ENCODE results near the gene SLC44A2. TPM values are rescaled to one million over a fixed set of nuclear protein-coding genes. Genes with fewer than 3 reads are reported as not detected.
A peak's percentile ranks its signal among the peaks of the same experiment; 100 is the strongest.

The SLC44A2 gene
- total RNA-seq, 2 experiments from 2014 or later: 151 to 168 TPM

DNA sequence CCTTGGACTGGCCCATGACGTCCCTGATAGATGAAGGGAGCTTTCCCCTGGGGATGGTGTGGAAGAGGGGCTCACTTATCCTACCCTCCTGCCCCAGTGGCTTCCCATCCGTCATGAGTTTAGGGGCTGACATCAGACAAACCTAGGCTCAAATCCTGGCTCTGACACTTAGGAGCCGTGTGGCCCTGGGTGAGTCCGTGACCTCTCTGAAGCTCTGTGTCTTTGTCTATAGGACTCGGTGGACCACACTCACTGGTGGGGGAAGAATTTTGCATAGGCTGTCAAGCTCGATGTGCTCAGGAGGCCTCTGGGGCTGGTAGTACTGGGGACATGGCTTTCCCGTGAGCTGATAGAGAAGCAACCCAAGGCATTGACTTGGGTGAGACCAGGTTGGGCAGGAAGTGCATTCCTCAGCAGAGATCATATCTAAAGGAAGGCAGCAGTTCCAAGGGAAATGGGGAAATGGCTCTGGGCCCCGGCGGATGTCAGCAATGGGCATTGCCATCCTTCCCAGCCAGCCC is 20.8 kb upstream of the SLC44A2 start:
- Mint-ChIP-seq H3K27me3 (no peaks in the 10 kb centered on the region), H3K36me3 (ENCODE audit: low read depth) (peaks cover 13% of the 10 kb centered on the region), H3K9me3 (no peaks in the 10 kb centered on the region), H3K4me3 (peak overlapping the region; percentile 100), H3K4me1 (ENCODE audit: low read depth) (peaks cover 31% of the 10 kb centered on the region), H3K27ac (peak overlapping the region; percentile 95)
- DNase-seq (peak in 6 of 14 experiments; percentile 14 to 42 (median 32)), ATAC-seq (ENCODE audit: poor library complexity) (no peak)
- POLR2A ChIA-PET: interaction anchor here (0.7 to 5.0 kb wide), 13 partner anchors 9 to 271 kb away, joined by 3 to 82 read pairs (median 15); partner anchors contain the start of genes CDKN2D, DNM2, ILF3 and KRI1
- Histone ChIP-seq H3K9me3 (ENCODE audit: control insufficient read depth in 1 of 2, insufficient read depth in 1 of 2, low read length in 2 of 2) (no peaks in the 10 kb centered on the region), H3K4me1 (ENCODE audit: insufficient read depth, low read length) (peaks cover 45% of the 10 kb centered on the region), H3K4me3 (ENCODE audit: low read length) (peak overlapping the region; percentile 96), H3K27me3 (ENCODE audit: control insufficient read depth in 1 of 2, insufficient read depth in 2 of 2, low read length in 2 of 2) (no peaks in the 10 kb centered on the region), H3K36me3 (ENCODE audit: insufficient read depth, low read length) (no peaks in the 10 kb centered on the region), H3K27ac (ENCODE audit: low read depth in 1 of 2, low read length in 2 of 2) (peak overlapping the region; percentile 99 to 100)
- CTCF ChIA-PET: interaction anchor here (1.3 to 5.4 kb wide), 4 partner anchors 18 to 48 kb away, joined by 4 to 27 read pairs (median 14); no protein-coding TSS in a partner anchor
- TF ChIP-seq, protein P1, sequence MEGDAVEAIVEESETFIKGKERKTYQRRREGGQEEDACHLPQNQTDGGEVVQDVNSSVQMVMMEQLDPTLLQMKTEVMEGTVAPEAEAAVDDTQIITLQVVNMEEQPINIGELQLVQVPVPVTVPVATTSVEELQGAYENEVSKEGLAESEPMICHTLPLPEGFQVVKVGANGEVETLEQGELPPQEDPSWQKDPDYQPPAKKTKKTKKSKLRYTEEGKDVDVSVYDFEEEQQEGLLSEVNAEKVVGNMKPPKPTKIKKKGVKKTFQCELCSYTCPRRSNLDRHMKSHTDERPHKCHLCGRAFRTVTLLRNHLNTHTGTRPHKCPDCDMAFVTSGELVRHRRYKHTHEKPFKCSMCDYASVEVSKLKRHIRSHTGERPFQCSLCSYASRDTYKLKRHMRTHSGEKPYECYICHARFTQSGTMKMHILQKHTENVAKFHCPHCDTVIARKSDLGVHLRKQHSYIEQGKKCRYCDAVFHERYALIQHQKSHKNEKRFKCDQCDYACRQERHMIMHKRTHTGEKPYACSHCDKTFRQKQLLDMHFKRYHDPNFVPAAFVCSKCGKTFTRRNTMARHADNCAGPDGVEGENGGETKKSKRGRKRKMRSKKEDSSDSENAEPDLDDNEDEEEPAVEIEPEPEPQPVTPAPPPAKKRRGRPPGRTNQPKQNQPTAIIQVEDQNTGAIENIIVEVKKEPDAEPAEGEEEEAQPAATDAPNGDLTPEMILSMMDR (IDR thresholded peaks at IDR 0.05): no peak
- intact Hi-C loops (cut with DNase I, micrococcal nuclease): loop anchor here (2.0 to 5.0 kb wide), 4 partner anchors 24 to 48 kb away; partner anchors contain the start of gene ILF3 (in 1 of the 2)

DNA sequence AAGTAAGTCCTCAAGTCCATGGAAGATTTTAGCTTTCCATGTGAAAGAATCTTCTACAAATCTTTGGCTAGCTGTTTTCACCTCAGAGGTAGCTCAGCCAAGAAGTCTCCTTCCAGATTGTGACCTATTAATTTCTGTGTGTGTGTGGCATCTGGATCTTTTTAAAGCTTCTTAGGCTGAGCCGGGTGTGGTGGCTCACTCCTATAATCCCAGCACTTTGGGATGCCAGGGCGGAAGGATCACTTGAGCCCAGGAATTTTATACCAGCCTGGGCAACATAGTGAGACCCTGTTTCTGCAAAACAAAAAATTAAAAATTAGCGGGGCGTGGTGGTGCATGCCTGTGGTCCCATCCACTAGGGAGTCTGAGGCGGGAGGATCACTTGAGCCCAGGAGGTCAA is 13.4 kb upstream of the SLC44A2 start:
- DNase-seq (no peak), ATAC-seq (ENCODE audit: poor library complexity) (no peak)
- H3K9me3 ChIP-seq (ENCODE audit: control insufficient read depth in 1 of 2, insufficient read depth in 1 of 2, low read length in 2 of 2): no peaks in the 10 kb centered on the region
- peaks cover 11% of the 10 kb centered on the region for H3K36me3 ChIP-seq (ENCODE audit: insufficient read depth, low read length)
- no peak overlapping the region for H3K4me3 ChIP-seq (ENCODE audit: low read length)
- Mint-ChIP-seq H3K27ac (peak overlapping the region; percentile 24), H3K4me1 (ENCODE audit: low read depth) (peaks cover 26% of the 10 kb centered on the region), H3K27me3 (no peaks in the 10 kb centered on the region), H3K9me3 (no peaks in the 10 kb centered on the region), H3K4me3 (no peak overlapping the region), H3K36me3 (ENCODE audit: low read depth) (peaks cover 21% of the 10 kb centered on the region)
- H3K27ac ChIP-seq (ENCODE audit: low read depth in 1 of 2, low read length in 2 of 2): peak overlapping the region in 1 of 2 donors; percentile 2
- H3K27me3 ChIP-seq (ENCODE audit: control insufficient read depth in 1 of 2, insufficient read depth in 2 of 2, low read length in 2 of 2): no peaks in the 10 kb centered on the region
- intact Hi-C loops (cut with DNase I, micrococcal nuclease): no loop called here
- ChIA-PET POLR2A (interaction anchor here (3.8 kb wide), 1 partner anchor 9 kb away, joined by 27 read pairs; no protein-coding TSS in a partner anchor), CTCF (interaction anchor here (1.1 to 1.4 kb wide), 2 partner anchors 30 to 33 kb away, joined by 3 to 5 read pairs; no protein-coding TSS in a partner anchor)
- TF ChIP-seq, protein P1 (IDR thresholded peaks at IDR 0.05): no peak
- H3K4me1 ChIP-seq (ENCODE audit: insufficient read depth, low read length): peaks cover 57% of the 10 kb centered on the region

DNA sequence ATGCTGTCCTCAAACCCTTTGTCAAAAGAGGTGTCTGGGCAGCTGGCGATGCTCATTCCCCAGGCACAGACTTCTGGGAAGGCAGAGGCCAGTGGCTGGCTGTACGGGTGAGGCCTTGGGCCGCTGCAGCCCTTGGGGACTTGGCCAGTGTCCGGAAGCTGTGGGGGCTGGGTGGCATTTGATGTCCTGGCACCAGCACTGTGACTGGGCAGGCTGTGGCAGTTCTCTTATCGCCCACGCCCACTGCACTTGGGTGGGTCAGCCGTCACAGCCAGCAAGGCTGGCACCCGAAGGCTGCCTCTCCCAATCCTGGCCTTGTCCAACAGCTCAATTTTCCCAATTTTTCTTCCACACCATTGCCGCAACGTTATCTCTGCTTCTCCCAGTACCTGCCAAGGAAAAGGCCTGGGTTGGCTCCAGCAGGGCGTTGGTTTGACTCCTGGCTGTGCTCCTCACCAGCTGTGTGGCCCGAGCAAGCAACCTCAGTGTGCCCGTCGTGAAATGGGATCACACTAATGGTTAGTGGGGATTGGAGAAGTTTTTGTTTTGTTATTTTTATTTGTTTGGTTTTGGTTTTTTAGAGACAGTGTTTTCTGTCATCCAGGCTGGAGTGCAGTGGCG is 12.7 kb upstream of the SLC44A2 start:
- Mint-ChIP-seq H3K4me1 (ENCODE audit: low read depth) (peaks cover 28% of the 10 kb centered on the region), H3K36me3 (ENCODE audit: low read depth) (peaks cover 24% of the 10 kb centered on the region), H3K9me3 (no peaks in the 10 kb centered on the region), H3K27me3 (no peaks in the 10 kb centered on the region), H3K27ac (peak overlapping the region; percentile 49), H3K4me3 (no peak overlapping the region)
- Histone ChIP-seq H3K36me3 (ENCODE audit: insufficient read depth, low read length) (peaks cover 17% of the 10 kb centered on the region), H3K27ac (ENCODE audit: low read depth in 1 of 2, low read length in 2 of 2) (peak overlapping the region in 1 of 2 donors; percentile 2), H3K9me3 (ENCODE audit: control insufficient read depth in 1 of 2, insufficient read depth in 1 of 2, low read length in 2 of 2) (no peaks in the 10 kb centered on the region), H3K4me3 (ENCODE audit: low read length) (no peak overlapping the region), H3K4me1 (ENCODE audit: insufficient read depth, low read length) (peaks cover 52% of the 10 kb centered on the region), H3K27me3 (ENCODE audit: control insufficient read depth in 1 of 2, insufficient read depth in 2 of 2, low read length in 2 of 2) (no peaks in the 10 kb centered on the region)
- CTCF ChIA-PET: interaction anchor here (2.2 kb wide), 1 partner anchor 32 kb away, joined by 7 read pairs; no protein-coding TSS in a partner anchor
- TF ChIP-seq, protein P1 (IDR thresholded peaks at IDR 0.05): no peak
- intact Hi-C loops (cut with DNase I, micrococcal nuclease): no loop called here
- POLR2A ChIA-PET: interaction anchor here (3.8 kb wide), 1 partner anchor 9 kb away, joined by 27 read pairs; no protein-coding TSS in a partner anchor
- DNase-seq (no peak), ATAC-seq (ENCODE audit: poor library complexity) (no peak)

Data from CD4-positive, alpha-beta T cell (primary cell).